KBM-7 (cell line): ENCODE measurements around the gene SPOCK1.

Experiments
- DNase-seq: peaks from one replicate; pipeline ENCODE4 v3.0.0-alpha.2; 2015
- in situ Hi-C: fragments of 300-500 bp; cut with MboI; formaldehyde crosslinking; loops from 2 replicates; pipeline ENCODE4 v1.14.3; 2020; ENCODE audit warnings: low sequenced_read_pairs, low pct_unique_long_range_greater_than_20kb, mixed read lengths

SPOCK1 gene

DNA sequence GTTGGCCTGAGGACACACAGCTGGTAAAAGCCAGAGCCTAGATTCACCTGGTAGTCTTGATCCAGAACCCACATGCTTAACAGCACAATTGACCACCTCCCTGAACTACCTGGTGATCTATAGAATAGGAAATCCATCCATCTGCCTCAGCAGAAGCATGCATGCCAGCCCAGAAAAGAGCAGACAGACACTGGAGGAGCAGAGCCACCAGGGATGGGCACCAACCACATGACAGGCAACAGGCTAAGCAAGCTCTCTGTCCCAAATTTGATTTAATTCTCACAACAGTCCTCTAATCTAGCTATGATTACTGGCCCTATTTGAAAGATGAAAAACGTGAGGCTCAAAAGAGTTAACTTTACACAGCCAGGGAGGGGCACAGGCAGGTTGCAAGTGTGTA is 208.1 kb downstream of the SPOCK1 start:
- in situ Hi-C loops: no loop called here
- DNase-seq: no peak

- no peak for DNase-seq
- in situ Hi-C loops: no loop called here
Observed at GRCh38 chr5:137290373-137290772, 208.8 kb downstream of the SPOCK1 start.

GRCh38 chr5:137289856-137290255 is 209.3 kb downstream of the SPOCK1 start:
- in situ Hi-C loops: no loop called here
- no peak for DNase-seq

GRCh38 chr5:137287569-137287968 is 211.6 kb downstream of the SPOCK1 start:
- no peak for DNase-seq
- in situ Hi-C loops: no loop called here

DNA sequence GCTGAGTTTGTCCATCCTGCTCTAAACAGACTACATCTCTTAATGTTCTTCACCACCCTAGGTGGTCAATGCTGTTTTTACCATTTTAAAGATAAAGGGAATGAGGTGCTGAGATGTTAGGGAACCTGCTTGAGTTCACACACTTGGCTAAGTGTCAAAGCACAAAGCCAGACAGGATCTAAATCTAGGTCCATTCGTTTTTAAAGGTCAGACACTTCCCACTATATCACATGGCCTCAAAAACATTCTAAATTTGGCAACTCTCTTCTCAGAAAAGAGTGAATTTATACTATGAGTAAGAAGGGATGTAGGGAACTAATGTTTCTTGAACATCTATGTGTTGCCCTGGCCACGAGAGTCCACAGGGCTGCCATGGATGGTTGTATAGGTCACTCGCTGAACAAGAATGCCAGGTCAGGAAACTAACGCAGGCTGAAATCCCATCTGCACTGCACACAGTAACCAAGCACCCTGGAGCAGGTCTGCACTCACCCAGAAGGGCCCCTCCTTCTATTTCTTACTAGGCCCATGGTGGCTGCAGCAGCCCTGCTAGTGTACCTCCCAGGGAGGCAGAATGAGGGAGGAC is 213.0 kb downstream of the SPOCK1 start:
- DNase-seq: no peak
- in situ Hi-C loops: no loop called here

DNA sequence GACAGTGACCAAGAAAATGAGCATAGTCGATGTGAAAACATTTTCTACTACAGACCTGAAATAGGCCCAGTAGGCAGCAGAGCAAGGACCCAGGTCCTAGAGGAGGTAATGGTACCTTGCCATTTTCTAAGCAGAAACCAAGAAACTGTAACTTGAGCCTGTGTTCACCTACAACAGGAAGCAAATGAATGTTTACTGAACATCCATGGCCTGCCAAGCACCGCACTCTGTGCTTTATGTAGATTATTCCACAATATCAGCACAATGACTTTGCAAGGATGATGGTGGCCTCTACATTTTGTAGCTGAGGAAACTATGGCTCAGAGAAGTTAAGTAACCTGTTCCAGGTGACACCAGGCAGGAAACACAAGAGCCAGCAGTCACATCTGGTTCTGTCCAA is 215.3 kb downstream of the SPOCK1 start:
- no peak for DNase-seq
- in situ Hi-C loops: no loop called here

GRCh38 chr5:137282216-137282615 is 216.9 kb downstream of the SPOCK1 start:
- in situ Hi-C loops: no loop called here
- no peak for DNase-seq

- no peak for DNase-seq
- in situ Hi-C loops: no loop called here
Observed at GRCh38 chr5:137281201-137281600, 217.9 kb downstream of the SPOCK1 start.

DNA sequence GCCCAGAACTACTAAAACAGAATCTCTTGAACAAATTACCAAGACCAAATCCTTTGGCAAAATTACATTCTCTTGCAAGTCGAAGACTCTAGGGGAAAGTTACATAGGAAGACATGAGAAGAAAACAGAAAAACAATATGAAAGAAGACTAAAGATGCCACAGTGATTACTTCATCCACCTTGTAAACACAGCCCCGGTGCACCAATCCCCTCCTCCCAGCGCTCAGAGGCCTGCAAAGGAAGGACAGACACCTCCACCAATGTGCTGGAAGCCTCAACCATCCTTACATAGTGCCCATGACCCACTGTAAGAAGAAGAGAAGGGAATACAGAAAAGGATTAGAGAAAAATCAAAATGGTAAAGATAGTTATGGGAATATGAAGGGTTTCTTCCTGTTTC is 218.5 kb downstream of the SPOCK1 start:
- no peak for DNase-seq

DNA sequence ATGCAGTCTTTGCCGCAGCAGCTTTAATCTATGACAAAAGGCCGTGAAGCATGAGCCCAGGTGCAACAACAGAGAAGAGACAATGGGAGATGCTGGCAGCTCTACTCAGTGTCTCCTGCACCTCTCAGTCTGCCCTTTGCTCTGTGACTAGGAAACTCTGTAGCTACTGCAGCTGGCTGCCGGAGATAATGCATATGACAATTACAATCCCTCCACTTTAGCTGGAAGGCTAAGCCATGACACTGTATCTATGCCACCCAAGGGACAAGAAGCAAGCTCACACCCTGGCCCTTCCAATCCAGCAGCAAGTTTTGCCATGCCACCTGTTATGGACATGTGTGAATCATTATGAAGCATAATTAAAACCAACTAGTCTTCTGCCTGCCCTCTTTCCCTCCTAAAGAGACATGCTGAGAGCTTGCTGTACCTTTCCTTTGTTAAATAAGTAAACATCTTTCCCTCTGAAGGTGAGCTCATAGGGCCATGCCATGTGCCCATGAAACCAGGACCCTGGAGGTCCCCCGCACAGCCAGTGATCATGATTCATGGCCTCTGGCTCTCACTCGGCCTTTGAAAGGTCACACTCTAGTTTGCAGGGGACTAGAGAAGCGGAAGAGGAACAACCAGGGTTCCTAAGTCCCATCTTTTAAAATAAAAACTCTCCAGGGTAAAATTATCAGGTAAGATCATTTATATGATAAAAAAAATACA is 219.4 kb downstream of the SPOCK1 start:
- in situ Hi-C loops: no loop called here
- DNase-seq: no peak

More for the DNA sequence above, 218.5 kb downstream of the SPOCK1 start:
- in situ Hi-C loops: no loop called here

- in situ Hi-C loops: no loop called here
- no peak for DNase-seq
Observed at GRCh38 chr5:137278476-137278875, 220.7 kb downstream of the SPOCK1 start.

GRCh38 chr5:137275083-137275482 is 224.0 kb downstream of the SPOCK1 start:
- no peak for DNase-seq
- in situ Hi-C loops: no loop called here

DNA sequence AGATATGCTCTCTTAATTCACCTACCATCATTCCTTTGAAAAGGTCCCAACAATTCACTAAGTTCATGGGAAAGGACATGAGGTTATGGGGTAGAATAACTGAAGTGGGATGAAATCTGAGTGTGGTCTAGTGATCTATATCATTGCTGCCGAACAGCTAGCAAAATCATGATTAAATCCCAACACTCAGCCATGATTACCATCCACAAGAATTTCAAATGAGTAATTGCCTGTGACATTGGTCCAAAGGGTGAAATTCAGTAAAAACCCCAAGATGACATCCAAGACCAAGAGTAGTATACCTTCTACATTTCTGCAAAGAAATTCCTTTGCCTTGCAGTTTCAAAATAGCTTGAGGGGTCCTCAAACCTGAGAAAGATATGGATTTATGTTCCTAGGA is 225.6 kb downstream of the SPOCK1 start:
- in situ Hi-C loops: no loop called here
- DNase-seq: no peak

DNA sequence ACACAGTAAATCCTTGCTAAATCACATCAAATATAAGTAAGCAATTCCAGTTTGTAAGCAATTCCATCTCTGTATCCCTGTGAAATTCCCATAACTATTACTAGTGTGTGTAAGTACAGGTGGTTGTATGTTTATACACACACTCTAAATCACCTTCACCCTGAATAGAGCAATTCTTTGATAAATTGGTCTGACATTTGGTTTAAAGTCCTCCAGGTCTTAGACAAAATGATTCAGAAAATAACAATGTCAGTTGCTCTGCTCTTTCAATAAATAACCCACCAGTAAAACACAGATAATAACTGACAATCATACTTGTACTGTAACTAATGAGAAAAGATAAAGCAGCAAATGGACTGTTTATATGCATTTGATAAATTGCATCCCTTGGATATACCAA is 226.3 kb downstream of the SPOCK1 start:
- in situ Hi-C loops: no loop called here
- no peak for DNase-seq

- in situ Hi-C loops: no loop called here
- DNase-seq: no peak
Observed at GRCh38 chr5:137269946-137270345, 229.2 kb downstream of the SPOCK1 start.

- in situ Hi-C loops: no loop called here
- no peak for DNase-seq
Observed at GRCh38 chr5:137269274-137269673, 229.9 kb downstream of the SPOCK1 start.

GRCh38 chr5:137268646-137269045 is 230.5 kb downstream of the SPOCK1 start:
- in situ Hi-C loops: no loop called here
- DNase-seq: no peak

- no peak for DNase-seq
- in situ Hi-C loops: no loop called here
Observed at GRCh38 chr5:137266186-137266585, 232.9 kb downstream of the SPOCK1 start.

DNA sequence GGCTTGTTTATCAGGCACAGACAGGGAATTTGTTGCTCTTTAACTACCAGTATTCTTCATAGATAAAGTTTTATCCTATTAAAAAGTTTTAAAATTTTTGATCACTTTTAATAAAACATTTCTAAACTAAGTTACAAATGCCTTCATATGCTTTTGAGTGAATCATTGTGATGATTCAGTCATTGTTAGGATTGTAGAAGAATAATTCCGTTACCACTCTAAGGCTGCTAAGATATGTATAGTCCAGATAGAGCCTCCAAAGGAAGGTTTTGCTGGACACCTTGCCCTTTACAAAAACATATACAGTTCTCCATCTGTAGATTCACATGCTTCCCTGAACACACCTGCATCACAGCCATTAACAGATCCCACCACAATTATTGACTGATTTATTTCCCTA is 233.7 kb downstream of the SPOCK1 start:
- in situ Hi-C loops: no loop called here
- no peak for DNase-seq

DNA sequence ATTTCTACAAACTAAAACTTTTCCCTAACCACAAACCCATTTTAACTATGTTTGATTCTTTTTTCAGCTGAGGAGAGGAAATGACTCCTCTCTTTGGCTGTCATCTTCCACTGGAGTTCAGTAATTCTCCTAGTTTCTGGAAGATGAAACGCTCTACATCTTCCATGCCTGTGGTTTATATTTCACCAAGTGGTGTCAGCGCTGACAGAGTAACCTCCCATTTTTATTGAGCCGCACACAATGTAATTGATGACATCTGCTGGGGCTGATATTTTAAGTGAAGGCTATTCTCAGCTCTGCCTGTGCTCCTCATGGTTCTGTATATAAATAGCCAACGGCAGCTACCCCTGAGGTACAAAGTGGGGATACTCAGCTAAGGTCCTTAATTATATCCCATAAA is 234.6 kb downstream of the SPOCK1 start:
- in situ Hi-C loops: no loop called here
- DNase-seq: no peak

- in situ Hi-C loops: no loop called here
- DNase-seq: no peak
Observed at GRCh38 chr5:137264041-137264440, 235.1 kb downstream of the SPOCK1 start.
